Spleen (tissue), 11 donors: ENCODE measurements around the gene RRAS2. TPM values are rescaled to one million over a fixed set of nuclear protein-coding genes. Genes with fewer than 3 reads are reported as not detected.

Experiments
- DNase-seq: peaks from one replicate; pipeline ENCODE4 v3.0.0-alpha.2; 2020
- H3K27ac ChIP-seq, 8 donors: fragments of 200-600 bp; sonication (generic) in 7 of 8; 1 replicate in 4 of 8; 2 replicates in 4 of 8; pipeline versions ENCODE4 v1.5.0 to v1.8.0; 2016 to 2021; ENCODE audit warnings: inconsistent platforms in 4 of 8, mild to moderate bottlenecking in 4 of 8, moderate library complexity in 1 of 8
- H3K27me3 ChIP-seq, 7 donors: fragments of 200-600 bp; sonication (generic) in 6 of 7; replicated peaks in 1 of 7; 1 replicate in 4 of 7; 2 replicates in 3 of 7; pipeline versions ENCODE4 v1.5.0 to v1.8.0; 2016 to 2021; ENCODE audit warnings: inconsistent platforms in 3 of 7, mild to moderate bottlenecking in 1 of 7
- H3K36me3 ChIP-seq, 6 donors: fragments of 200-600 bp; sonication (generic) in 5 of 6; 1 replicate in 4 of 6; 2 replicates in 2 of 6; pipeline versions ENCODE4 v1.5.0 to v1.8.0; 2016 to 2021; ENCODE audit warnings: inconsistent platforms in 2 of 6
- H3K4me1 ChIP-seq, 6 donors: fragments of 200-600 bp; sonication (generic) in 5 of 6; 1 replicate in 3 of 6; 2 replicates in 3 of 6; pipeline versions ENCODE4 v1.5.0 to v1.8.0; 2016 to 2021; ENCODE audit warnings: inconsistent platforms in 3 of 6
- H3K4me3 ChIP-seq, 8 donors: fragments of 200-600 bp; sonication (generic) in 7 of 8; 1 replicate in 4 of 8; 2 replicates in 4 of 8; pipeline versions ENCODE4 v1.5.0 to v1.8.0; 2016 to 2021; ENCODE audit warnings: inconsistent platforms in 4 of 8, mild to moderate bottlenecking in 4 of 8, moderate library complexity in 2 of 8
- H3K9me3 ChIP-seq, 8 donors: fragments of 200-600 bp; sonication (generic) in 7 of 8; 1 replicate in 4 of 8; 2 replicates in 4 of 8; pipeline versions ENCODE4 v1.5.0 to v1.8.0; 2016 to 2021; ENCODE audit warnings: inconsistent platforms in 4 of 8
- CTCF ChIP-seq, 11 experiments: fragments of 200-600 bp in 7 of 11; fragments of 450-650 bp in 4 of 11; sonication (generic) in 4 of 11; IDR thresholded peaks in 8 of 11; conservative IDR thresholded peaks in 3 of 11; 1 replicate in 7 of 11; 2 replicates in 4 of 11; pipeline versions ENCODE4 v1.4.0 to v1.8.0; 2016 to 2021; ENCODE audit warnings: antibody characterized with exemption in 11 of 11, inconsistent platforms in 4 of 11, mild to moderate bottlenecking in 1 of 11
- POLR2A ChIP-seq, 3 donors: fragments of 450-650 bp; IDR thresholded peaks; one replicate each; pipeline ENCODE4 v1.5.1; 2017; ENCODE audit warnings: antibody characterized with exemption in 3 of 3, mild to moderate bottlenecking in 1 of 3
- POLR2AphosphoS5 ChIP-seq, 3 donors: sonication (generic); formaldehyde crosslinking; IDR thresholded peaks; one replicate each; pipeline ENCODE4 v1.5.1; 2017; ENCODE audit warnings: antibody characterized with exemption in 3 of 3
- WGBS, 5 donors: extraction: QIAGEN DNeasy Blood & Tissue Kit in 3 of 5; methylation state at CpG; one replicate each; pipeline versions ENCODE4 v1.1.5 to v1.1.7; 2013 to 2018; 5-methylcytosine and 5-hydroxymethylcytosine counted together
- intact Hi-C: fragments of 100-400 bp; cut with DNase I; formaldehyde crosslinking; loops from one replicate; pipeline ENCODE4 v1.15.0; 2023; ENCODE audit warnings: low total_unique reads
- polyA plus RNA-seq, 3 donors: library from polyadenylated mRNA; stranded (reverse); fragments of 200-250 nt; gene quantifications; one replicate each; pipeline ENCODE4 v1.2.1, GENCODE V29; 2013
- total RNA-seq, 7 donors: library from RNA; depleted of rRNA in 3 of 7; stranded (reverse); fragments of >200 nt in 3 of 7; fragmentation: NEBNext Ultra II Directional in 4 of 7; extraction: Animal tissue kit (Norgen Biotek cat#: 25700) in 4 of 7; gene quantifications; one replicate each; pipeline versions ENCODE4 v1.1.0 to v1.2.1, GENCODE V29; 2016 to 2021
- donor health status: healthy with polysubstance abuse.
- donor health status: DM: no; HTN: no; CAD: no; lungs with moderate emphysema.
- donor health status: DM: no; HTN: no; CAD: no.
- donor health status: Bipolar disorder and iron deficiency.
- donor health status: healthy.
- donor health status: DM: no; HTN: no; CAD: no.
- donor health status: DM: yes; HTN: yes; CAD: no.

RRAS2 gene
- total and polyA plus RNA-seq, 10 donors: 23.7 to 45.8 (median 36.9) TPM

- H3K4me1 ChIP-seq: peaks cover 0 to 18% (median 15%) of the 10 kb centered on the region in 6 donors
- no peaks in the 10 kb centered on the region for H3K9me3 ChIP-seq
- WGBS, 5 donors: 84 to 91% (median 90%) methylated on average over 4 of the region's 4 CpGs
- H3K4me3 ChIP-seq: peak overlapping the region in 1 of 8 donors; percentile 75
- H3K27me3 ChIP-seq: peaks cover 0 to 18% (median 0%) of the 10 kb centered on the region in 7 donors
- no peak for DNase-seq
- no peak for TF ChIP-seq CTCF (IDR thresholded peaks at IDR 0.05 in 8 of 11, conservative IDR thresholded peaks at IDR 0.05 in 3 of 11)
- TF ChIP-seq POLR2A (IDR thresholded peaks at IDR 0.05): no peak
- no peak for TF ChIP-seq POLR2AphosphoS5 (IDR thresholded peaks at IDR 0.05)
- H3K27ac ChIP-seq: no peak overlapping the region
- H3K36me3 ChIP-seq: no peaks in the 10 kb centered on the region
- intact Hi-C loops: no loop called here
These were observed 23.0 kb upstream of the RRAS2 start for GRCh38 chr11:14381968-14382367.

GRCh38 chr11:14380947-14381561 is 22.1 kb upstream of the RRAS2 start:
- Histone ChIP-seq H3K9me3 (no peaks in the 10 kb centered on the region), H3K4me3 (peak overlapping the region; percentile 28 to 75 (median 48)), H3K27me3 (peaks cover 0 to 18% (median 0%) of the 10 kb centered on the region in 7 donors), H3K4me1 (peaks cover 0 to 18% (median 15%) of the 10 kb centered on the region in 6 donors), H3K27ac (peak overlapping the region in 6 of 8 donors; percentile 29 to 83 (median 63)), H3K36me3 (no peaks in the 10 kb centered on the region)
- DNase-seq: peak; percentile 93
- WGBS, 5 donors: 1 to 4% (median 1%) methylated on average over 35 to 54 of the region's 54 CpGs
- intact Hi-C loops: no loop called here
- TF ChIP-seq CTCF (IDR thresholded peaks at IDR 0.05 in 8 of 11, conservative IDR thresholded peaks at IDR 0.05 in 3 of 11): no peak
- TF ChIP-seq POLR2AphosphoS5 (IDR thresholded peaks at IDR 0.05): peak; percentile 53 to 81 (median 71)

GRCh38 chr11:14380125-14380936 is 21.3 kb upstream of the RRAS2 start:
- Histone ChIP-seq H3K4me1 (peaks cover 0 to 18% (median 15%) of the 10 kb centered on the region in 6 donors), H3K4me3 (peak overlapping the region in 6 of 8 donors; percentile 43 to 75 (median 52)), H3K9me3 (no peaks in the 10 kb centered on the region), H3K27ac (peak overlapping the region in 5 of 8 donors; percentile 38 to 83 (median 69)), H3K36me3 (no peaks in the 10 kb centered on the region), H3K27me3 (peaks cover 0 to 18% (median 0%) of the 10 kb centered on the region in 7 donors)
- intact Hi-C loops: no loop called here
- DNase-seq: no peak
- WGBS, 5 donors: 76 to 82% (median 77%) methylated on average over 14 of the region's 14 CpGs
- TF ChIP-seq CTCF (IDR thresholded peaks at IDR 0.05 in 8 of 11, conservative IDR thresholded peaks at IDR 0.05 in 3 of 11) (no peak), POLR2A (IDR thresholded peaks at IDR 0.05) (no peak), POLR2AphosphoS5 (IDR thresholded peaks at IDR 0.05) (no peak)

GRCh38 chr11:14378171-14378570 is 19.2 kb upstream of the RRAS2 start:
- Histone ChIP-seq H3K9me3 (no peaks in the 10 kb centered on the region), H3K4me1 (peaks cover 0 to 28% (median 15%) of the 10 kb centered on the region in 6 donors), H3K36me3 (no peaks in the 10 kb centered on the region), H3K27me3 (peaks cover 0 to 18% (median 0%) of the 10 kb centered on the region in 7 donors), H3K27ac (no peak overlapping the region), H3K4me3 (no peak overlapping the region)
- TF ChIP-seq CTCF (IDR thresholded peaks at IDR 0.05 in 8 of 11, conservative IDR thresholded peaks at IDR 0.05 in 3 of 11) (no peak), POLR2AphosphoS5 (IDR thresholded peaks at IDR 0.05) (no peak), POLR2A (IDR thresholded peaks at IDR 0.05) (no peak)
- no peak for DNase-seq
- intact Hi-C loops: no loop called here
